H1 (cell line): Measurements from ENCODE around the gene KRTAP4-5. TPM values are rescaled to one million over a fixed set of nuclear protein-coding genes. Genes with fewer than 3 reads are reported as not detected.

Experiments used
- CTCF ChIA-PET: fragments of 300-600 bp; sonication (Branson Sonifier 250); formaldehyde crosslinking; loops from one replicate; lab custom pipeline; 2021; ENCODE audit not compliant: partially characterized antibody; lab: Charles Lee
- POLR2A ChIA-PET: fragments of 300-600 bp; sonication (Branson Sonifier 250); formaldehyde crosslinking; loops from one replicate; lab custom pipeline; 2021; ENCODE audit warnings: inconsistent platforms; ENCODE audit not compliant: partially characterized antibody; lab: Charles Lee
- DNase-seq, 2 experiments: peaks; one replicate each; pipeline versions ENCODE4 v3.0.0 to v3.0.0-alpha.2; 2010 to 2022; ENCODE audit warnings: low spot score in 2 of 2, low read depth in 1 of 2, mixed read lengths in 1 of 2
- FAIRE-seq: peaks from 2 replicates; lab custom pipeline; 2011; peaks lifted over from hg19 to GRCh38; lab: Jason Lieb, UNC
- H2AFZ ChIP-seq: 2 replicates; pipeline ENCODE4 v1.8.1; 2012; ENCODE audit warnings: low read length, inconsistent platforms
- H2AK5ac ChIP-seq: 2 replicates; pipeline ENCODE4 v1.6.1; 2013; ENCODE audit warnings: low read depth, low read length
- H2BK120ac ChIP-seq: replicated peaks from 2 replicates; pipeline ENCODE3; 2013; ENCODE audit warnings: low read depth, low read length, inconsistent platforms
- H2BK12ac ChIP-seq: 2 replicates; pipeline ENCODE4 v1.6.1; 2013; ENCODE audit warnings: low read depth, low read length
- H2BK15ac ChIP-seq: 2 replicates; pipeline ENCODE4 v1.6.1; 2013; ENCODE audit warnings: low read length
- H2BK20ac ChIP-seq: 2 replicates; pipeline ENCODE4 v1.6.1; 2013; ENCODE audit warnings: low read length
- H2BK5ac ChIP-seq: 2 replicates; pipeline ENCODE4 v1.6.1; 2013; ENCODE audit warnings: low read depth, low read length
- H3K14ac ChIP-seq: 2 replicates; pipeline ENCODE4 v1.6.1; 2013; ENCODE audit warnings: inconsistent platforms; ENCODE audit not compliant: insufficient read length
- H3K18ac ChIP-seq: 2 replicates; pipeline ENCODE4 v1.6.1; 2013; ENCODE audit warnings: low read length; ENCODE audit errors: extremely low read depth
- H3K23ac ChIP-seq: 2 replicates; pipeline ENCODE4 v1.6.1; 2013; ENCODE audit warnings: inconsistent platforms; ENCODE audit not compliant: insufficient read length
- H3K23me2 ChIP-seq: 2 replicates; pipeline ENCODE4 v1.6.1; 2013; ENCODE audit warnings: low read depth, low read length
- H3K27ac ChIP-seq: 2 replicates; pipeline ENCODE4 v1.6.1; 2011; ENCODE audit warnings: low read depth, low read length, inconsistent platforms
- H3K27me3 ChIP-seq, 4 experiments: replicated peaks in 1 of 4; 1 replicate in 1 of 4; 2 replicates in 3 of 4; pipeline versions ENCODE4 v1.6.1 to v1.8.1; 2011 to 2013; ENCODE audit warnings: low read length in 3 of 4, mild to moderate bottlenecking in 3 of 4, inconsistent platforms in 2 of 4, mixed read lengths in 2 of 4, moderate library complexity in 1 of 4; ENCODE audit not compliant: control insufficient read depth in 3 of 4, insufficient read depth in 3 of 4; ENCODE audit errors: extremely low read depth in 1 of 4
- H3K36me3 ChIP-seq, 4 experiments: 2 replicates each; pipeline versions ENCODE4 v1.6.1 to v1.8.1; 2011 to 2013; ENCODE audit warnings: mild to moderate bottlenecking in 4 of 4, low read length in 3 of 4, moderate library complexity in 2 of 4, control low read depth in 1 of 4, inconsistent platforms in 1 of 4; ENCODE audit not compliant: insufficient read depth in 4 of 4, control insufficient read depth in 2 of 4
- H3K4ac ChIP-seq: replicated peaks from 2 replicates; pipeline ENCODE3; 2013; ENCODE audit warnings: low read length, low read depth, mixed read lengths, inconsistent platforms; ENCODE audit not compliant: insufficient read length
- H3K4me1 ChIP-seq, 4 experiments: replicated peaks in 1 of 4; 1 replicate in 1 of 4; 2 replicates in 3 of 4; pipeline versions ENCODE4 v1.6.1 to v1.8.1; 2011 to 2013; ENCODE audit warnings: low read length in 3 of 4, inconsistent platforms in 2 of 4, mixed read lengths in 1 of 4; ENCODE audit not compliant: insufficient read depth in 4 of 4, control insufficient read depth in 3 of 4
- H3K4me2 ChIP-seq, 2 experiments: 2 replicates each; pipeline versions ENCODE4 v1.6.1 to v1.8.1; 2011 to 2013; ENCODE audit warnings: low read depth in 2 of 2, low read length in 2 of 2, control low read depth in 1 of 2, inconsistent platforms in 1 of 2, mild to moderate bottlenecking in 1 of 2; ENCODE audit not compliant: insufficient read depth in 1 of 2
- H3K4me3 ChIP-seq, 4 experiments: fragments of 200-600, 300-600 bp in 1 of 4; sonication (generic), shearing (Covaris generic), sonication (Bioruptor Twin) in 1 of 4; 2 replicates each; pipeline versions ENCODE4 v1.5.1 to v1.8.1; 2011 to 2016; ENCODE audit warnings: low read length in 4 of 4, low read depth in 3 of 4, control low read depth in 2 of 4, inconsistent platforms in 2 of 4, mild to moderate bottlenecking in 2 of 4, mixed read lengths in 1 of 4, moderate library complexity in 1 of 4; ENCODE audit not compliant: insufficient read depth in 2 of 4; ENCODE audit errors: extremely low read depth in 1 of 4
- H3K56ac ChIP-seq: replicated peaks from 2 replicates; pipeline ENCODE3; 2013; ENCODE audit warnings: low read depth, mild to moderate bottlenecking, mixed read lengths, low read length, inconsistent platforms; ENCODE audit not compliant: insufficient read length
- H3K79me1 ChIP-seq: 2 replicates; pipeline ENCODE4 v1.6.1; 2013; ENCODE audit warnings: low read depth, low read length, control low read depth
- H3K79me2 ChIP-seq, 2 experiments: 2 replicates each; pipeline versions ENCODE4 v1.6.1 to v1.8.1; 2012 to 2013; ENCODE audit warnings: low read length in 2 of 2, mild to moderate bottlenecking in 2 of 2, inconsistent platforms in 1 of 2; ENCODE audit not compliant: insufficient read depth in 2 of 2, control insufficient read depth in 1 of 2
- H3K9ac ChIP-seq, 4 experiments: replicated peaks in 1 of 4; 1 replicate in 1 of 4; 2 replicates in 3 of 4; pipeline versions ENCODE4 v1.6.1 to v1.8.1; 2011 to 2013; ENCODE audit warnings: low read depth in 3 of 4, low read length in 3 of 4, control low read depth in 2 of 4, mild to moderate bottlenecking in 2 of 4, moderate library complexity in 2 of 4, inconsistent platforms in 1 of 4; ENCODE audit errors: extremely low read depth in 1 of 4
- H3K9me3 ChIP-seq, 2 experiments: 2 replicates each; pipeline versions ENCODE4 v1.6.1 to v1.8.1; 2012 to 2013; ENCODE audit warnings: mild to moderate bottlenecking in 2 of 2, moderate library complexity in 2 of 2, control low read depth in 1 of 2, inconsistent platforms in 1 of 2, low read depth in 1 of 2, low read length in 1 of 2, mixed read lengths in 1 of 2; ENCODE audit not compliant: insufficient read depth in 2 of 2
- H4K20me1 ChIP-seq, 2 experiments: replicated peaks in 1 of 2; 2 replicates each; pipeline versions ENCODE3 to v1.8.1; 2011 to 2013; ENCODE audit warnings: inconsistent platforms in 2 of 2, low read length in 2 of 2, mild to moderate bottlenecking in 1 of 2; ENCODE audit not compliant: insufficient read depth in 2 of 2, control insufficient read depth in 1 of 2
- H4K5ac ChIP-seq: 2 replicates; pipeline ENCODE4 v1.6.1; 2013; ENCODE audit warnings: low read length, low read depth, mixed read lengths, inconsistent platforms; ENCODE audit not compliant: insufficient read length
- H4K8ac ChIP-seq: 2 replicates; pipeline ENCODE4 v1.8.0; 2013; ENCODE audit warnings: mild to moderate bottlenecking, moderate library complexity, low read length, inconsistent platforms; ENCODE audit not compliant: insufficient read depth; ENCODE audit errors: extremely low read depth
- H4K91ac ChIP-seq: replicated peaks from 2 replicates; pipeline ENCODE3; 2013; ENCODE audit warnings: low read length, mixed read lengths, inconsistent platforms; ENCODE audit not compliant: insufficient read length
- ASH2L ChIP-seq: fragments of 200-600, 300-600 bp; sonication (generic); IDR thresholded peaks from one replicate; pipeline ENCODE4 v1.7.1; 2017; ENCODE audit warnings: low read length
- RFX5 ChIP-seq: IDR thresholded peaks from 2 replicates; pipeline ENCODE4 v1.6.1; 2011; ENCODE audit warnings: low read depth, low read length, improper control_type of control experiment, borderline replicate concordance
- SIN3A ChIP-seq, 2 experiments: IDR thresholded peaks in 1 of 2; conservative IDR thresholded peaks in 1 of 2; 2 replicates each; pipeline ENCODE4 v1.6.1; 2011 to 2012; ENCODE audit warnings: low read length in 2 of 2, improper control_type of control experiment in 1 of 2, low read depth in 1 of 2, mild to moderate bottlenecking in 1 of 2
- TBP ChIP-seq: IDR thresholded peaks from 2 replicates; pipeline ENCODE4 v1.6.1; 2011; ENCODE audit warnings: low read depth, low read length, improper control_type of control experiment
- TEAD4 ChIP-seq: IDR thresholded peaks from 2 replicates; pipeline ENCODE4 v1.6.1; 2012; ENCODE audit warnings: low read depth, low read length, inconsistent platforms, mixed read lengths
- YY1 ChIP-seq: IDR thresholded peaks from 2 replicates; pipeline ENCODE4 v1.6.1; 2011; ENCODE audit warnings: low read depth, mild to moderate bottlenecking, low read length
- WGBS, 2 experiments: shearing (Covaris generic) in 1 of 2; methylation state at CpG; one replicate each; pipeline versions ENCODE4 v1.1.6 to v1.1.7; 2013 to 2015; ENCODE audit warnings: low lambda C conversion rate in 2 of 2, mixed read lengths in 2 of 2, inconsistent platforms in 1 of 2, low coverage in 1 of 2, missing lambda C conversion rate in 1 of 2; ENCODE audit not compliant: insufficient replicate concordance in 2 of 2, insufficient coverage in 1 of 2, insufficient read length in 1 of 2; ENCODE audit errors: extremely low coverage in 1 of 2, missing lambda C conversion rate in 1 of 2; 5-methylcytosine and 5-hydroxymethylcytosine counted together
- polyA plus RNA-seq, 7 experiments: library from polyadenylated mRNA; depleted of rRNA in 3 of 7; stranded (reverse) in 5 of 7; unstranded in 2 of 7; fragments of >200 nt in 5 of 7; fragments of 200-250 nt in 2 of 7; gene quantifications; 1 replicate in 5 of 7; 2 replicates in 1 of 7; 4 replicates in 1 of 7; pipeline versions ENCODE4 v1.2.1 to v1.2.3, GENCODE V29; 2011 to 2013; ENCODE audit warnings: missing spikeins in 2 of 7, mixed read lengths in 2 of 7
- total RNA-seq: library from RNA; stranded (reverse); fragmentation: NEBNext Ultra II Directional; extraction: Animal tissue kit (Norgen Biotek cat#: 25700); gene quantifications from 2 replicates; pipeline ENCODE4 v1.2.1, GENCODE V29; 2021
- TF ChIP-seq, protein P1 (sequence below): IDR thresholded peaks from 2 replicates; pipeline ENCODE4 v1.6.1; 2011; ENCODE audit warnings: low read length, improper control_type of control experiment

KRTAP4-5 gene
- total and polyA plus RNA-seq, 2 of the 8 experiments (the other 6 are each of a cell fraction or from before 2014, with no cell fraction given), result not detected

DNA sequence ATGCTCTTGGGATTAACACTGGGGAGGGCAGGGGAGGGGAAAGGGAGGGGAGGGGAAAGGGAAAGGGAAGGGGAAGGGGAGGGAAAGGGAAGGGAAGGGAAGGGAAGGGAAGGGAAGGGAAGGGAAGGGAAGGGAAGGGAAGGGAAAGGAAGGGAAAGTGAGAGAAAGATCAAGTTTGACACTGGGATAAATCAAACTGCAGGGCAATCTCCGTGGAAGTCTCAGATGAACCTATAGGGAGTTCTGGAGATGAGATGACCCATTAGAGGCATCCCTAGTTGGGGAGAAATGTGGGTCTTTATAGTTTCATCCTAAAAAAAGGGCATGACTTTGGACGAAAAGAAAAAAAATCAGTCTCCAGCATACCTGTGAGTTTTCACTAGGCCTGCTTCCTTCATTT, 27.9 kb downstream of the KRTAP4-5 start:
- Histone ChIP-seq H3K4me2 (no peak overlapping the region), H2AFZ (no peak overlapping the region), H4K91ac (no peak overlapping the region), H3K4me3 (no peak overlapping the region), H3K56ac (no peak overlapping the region), H4K8ac (no peak overlapping the region), H2BK5ac (no peak overlapping the region), H3K79me1 (no peaks in the 10 kb centered on the region), H3K4ac (no peak overlapping the region), H4K5ac (no peak overlapping the region), H3K23me2 (no peaks in the 10 kb centered on the region; the same call in 1 of the 2 replicates), H2AK5ac (no peak overlapping the region), H2BK120ac (no peak overlapping the region), H3K27ac (no peak overlapping the region), H4K20me1 (no peaks in the 10 kb centered on the region), H3K9ac (no peak overlapping the region), H3K23ac (no peak overlapping the region), H2BK15ac (no peak overlapping the region), H2BK20ac (no peak overlapping the region), H3K79me2 (no peaks in the 10 kb centered on the region), H3K27me3 (no peaks in the 10 kb centered on the region), H3K14ac (no peak overlapping the region), H3K4me1 (no peaks in the 10 kb centered on the region), H3K18ac (no peak overlapping the region), H3K36me3 (no peaks in the 10 kb centered on the region), H3K9me3 (0 out of 4 replicates have a peak, but pooled peaks cover 0 to 5% of the 10 kb centered on the region in 2 experiments), H2BK12ac (no peak overlapping the region)
- FAIRE-seq (no peak), DNase-seq (no peak)
- WGBS, 2 experiments, result 86% methylated on average over 2 of the region's 2 CpGs; no CpG with 5 or more reads in 1 of the 2 experiments
- CTCF ChIA-PET, result no interaction called here
- POLR2A ChIA-PET, result no interaction called here
- TF ChIP-seq TBP, result no peak
- no peak for TF ChIP-seq TEAD4
- no peak for TF ChIP-seq RFX5
- no peak for TF ChIP-seq SIN3A (conservative IDR thresholded peaks at IDR 0.05 in 1 of 2, IDR thresholded peaks at IDR 0.05 in 1 of 2; ENCODE audit: low read depth in 1 of 2, low read length in 2 of 2)
- TF ChIP-seq, protein P1, sequence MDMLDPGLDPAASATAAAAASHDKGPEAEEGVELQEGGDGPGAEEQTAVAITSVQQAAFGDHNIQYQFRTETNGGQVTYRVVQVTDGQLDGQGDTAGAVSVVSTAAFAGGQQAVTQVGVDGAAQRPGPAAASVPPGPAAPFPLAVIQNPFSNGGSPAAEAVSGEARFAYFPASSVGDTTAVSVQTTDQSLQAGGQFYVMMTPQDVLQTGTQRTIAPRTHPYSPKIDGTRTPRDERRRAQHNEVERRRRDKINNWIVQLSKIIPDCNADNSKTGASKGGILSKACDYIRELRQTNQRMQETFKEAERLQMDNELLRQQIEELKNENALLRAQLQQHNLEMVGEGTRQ, result no peak
- TF ChIP-seq YY1, result no peak
- TF ChIP-seq ASH2L, result no peak
